ENCODE data around the gene MAP7D3. TPM values are rescaled to one million over a fixed set of nuclear protein-coding genes. Genes with fewer than 3 reads are reported as not detected.

Gene MAP7D3
- total and polyA plus RNA-seq, 9 of the 15 experiments (the other 6 are each of a cell fraction or from before 2014, with no cell fraction given), result 9.4 to 27.7 (median 14.0) TPM

DNA sequence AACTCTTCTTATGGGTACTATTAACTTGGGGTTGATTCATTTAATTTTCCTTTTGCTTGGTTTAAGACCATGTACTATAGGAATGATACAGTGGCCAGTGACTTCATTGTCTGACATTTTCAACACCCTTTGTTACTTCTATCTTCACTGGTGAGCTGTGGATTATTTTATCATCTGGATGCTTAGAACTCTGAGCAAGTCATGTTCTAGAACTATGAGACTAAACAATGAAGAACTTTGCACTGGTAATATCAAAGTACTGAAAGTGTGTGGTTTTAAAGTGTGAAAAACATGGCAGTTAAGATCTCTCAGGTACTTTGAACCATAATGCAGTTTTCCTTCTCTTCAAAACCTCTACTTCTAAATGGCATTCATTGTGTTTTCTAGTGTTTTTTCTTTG, 47.8 kb downstream of the MAP7D3 start:
- H3K27ac ChIP-seq (ENCODE audit: extremely low read depth, low read depth, low read length), result no peak overlapping the region
- H3K4me1 ChIP-seq (replicated peaks in 1 of 2; ENCODE audit: control insufficient read depth in 2 of 2, insufficient read depth in 2 of 2, low read length in 2 of 2), result no peaks in the 10 kb centered on the region
- in situ Hi-C loops (cut with MboI), result no loop called here
- H3K4me3 ChIP-seq, result no peak overlapping the region
- H3K9me1 ChIP-seq (ENCODE audit: control insufficient read depth, insufficient read depth, low read length), result no peaks in the 10 kb centered on the region
- no peaks in the 10 kb centered on the region for H3K79me2 ChIP-seq (ENCODE audit: control insufficient read depth, insufficient read depth, low read length)
- BruUV-seq (replicated peaks), result no TSS peak
- no peaks in the 10 kb centered on the region for H3K36me3 ChIP-seq (ENCODE audit: control insufficient read depth, insufficient read depth, low read length)
- no peak overlapping the region for H2AFZ ChIP-seq (ENCODE audit: low read depth, low read length)
- ChIA-PET POLR2A (no interaction called here), CTCF (ENCODE audit: low intra/inter-chr PET ratio) (no interaction called here)
- peaks cover 2 to 34% of the 10 kb centered on the region in 2 experiments for H3K27me3 ChIP-seq (ENCODE audit: control insufficient read depth in 2 of 2, insufficient read depth in 2 of 2, low read length in 2 of 2)
- no peaks in the 10 kb centered on the region for H4K20me1 ChIP-seq (replicated peaks; ENCODE audit: control insufficient read depth, insufficient read depth, low read length)
- FAIRE-seq (no peak), ATAC-seq (no peak), DNase-seq (ENCODE audit: extremely low read depth in 1 of 4, low spot score in 3 of 4) (no peak)
- no peak overlapping the region for H3K9ac ChIP-seq (ENCODE audit: insufficient read depth in 1 of 2, low read depth in 2 of 2, low read length in 2 of 2)
- no peak overlapping the region for H3K4me2 ChIP-seq (ENCODE audit: insufficient read depth, low read length)
- intact Hi-C loops (cut with micrococcal nuclease), result no loop called here
- no peaks in the 10 kb centered on the region for H3K9me3 ChIP-seq (replicated peaks; ENCODE audit: control insufficient read depth, insufficient read depth, low read depth, low read length)
- no peak for TF ChIP-seq TEAD4 (IDR thresholded peaks at IDR 0.05; ENCODE audit: low read length)
- TF ChIP-seq TEAD4 (CRISPR knock-in tag; IDR thresholded peaks at IDR 0.05; ENCODE audit: borderline replicate concordance), result no peak
- TF ChIP-seq ZNF431 (CRISPR knock-in tag; IDR thresholded peaks at IDR 0.05), result no peak
- no peak for TF ChIP-seq ZNF398 (CRISPR knock-in tag; IDR thresholded peaks at IDR 0.05)
- no peak for TF ChIP-seq AFF1 (IDR thresholded peaks at IDR 0.05; ENCODE audit: low read depth in 1 of 2, partially characterized antibody in 2 of 2)
- no peak for TF ChIP-seq RREB1 (CRISPR knock-in tag; IDR thresholded peaks at IDR 0.05)
